Tibial nerve (tissue), 4 donors: ENCODE measurements around the gene ZC3H7B. TPM values are rescaled to one million over a fixed set of nuclear protein-coding genes. Genes with fewer than 3 reads are reported as not detected.

Source experiments
- DNase-seq, 2 donors: peaks; one replicate each; pipeline ENCODE4 v3.0.0-alpha.2; 2019; ENCODE audit warnings: low spot score in 2 of 2
- H3K27ac ChIP-seq, 4 donors: fragments of 200-600 bp; sonication (generic) in 3 of 4; one replicate each; pipeline ENCODE4 v1.5.1; 2017 to 2019; ENCODE audit warnings: mild to moderate bottlenecking in 1 of 4
- H3K27me3 ChIP-seq, 2 donors: fragments of 200-600 bp; sonication (generic) in 1 of 2; one replicate each; pipeline versions ENCODE4 v1.5.1 to v1.6.0; 2017 to 2019
- H3K36me3 ChIP-seq, 3 donors: fragments of 200-600 bp; sonication (generic); one replicate each; pipeline ENCODE4 v1.5.1; 2018 to 2019
- H3K4me1 ChIP-seq, 4 donors: fragments of 200-600 bp; sonication (generic) in 3 of 4; one replicate each; pipeline ENCODE4 v1.5.1; 2017 to 2019
- H3K4me3 ChIP-seq, 4 donors: fragments of 200-600 bp; sonication (generic) in 3 of 4; one replicate each; pipeline ENCODE4 v1.5.1; 2017 to 2019; ENCODE audit warnings: mild to moderate bottlenecking in 1 of 4, moderate library complexity in 1 of 4
- H3K9me3 ChIP-seq, 4 donors: fragments of 200-600 bp; sonication (generic) in 3 of 4; one replicate each; pipeline ENCODE4 v1.5.1; 2017 to 2019
- CTCF ChIP-seq, 5 experiments: fragments of 200-600 bp in 3 of 5; fragments of 450-650 bp in 2 of 5; sonication (generic) in 3 of 5; IDR thresholded peaks; one replicate each; pipeline ENCODE4 v1.5.1; 2016 to 2019; ENCODE audit warnings: antibody characterized with exemption in 5 of 5, mild to moderate bottlenecking in 3 of 5, moderate library complexity in 2 of 5
- EP300 ChIP-seq, 2 donors: sonication (generic); formaldehyde crosslinking; IDR thresholded peaks; one replicate each; pipeline ENCODE4 v1.6.1; 2017; ENCODE audit warnings: antibody characterized with exemption in 2 of 2, mild to moderate bottlenecking in 1 of 2
- POLR2A ChIP-seq, 2 donors: fragments of 450-650 bp; IDR thresholded peaks; one replicate each; pipeline ENCODE4 v1.6.1; 2017; ENCODE audit warnings: antibody characterized with exemption in 2 of 2, mild to moderate bottlenecking in 2 of 2, moderate library complexity in 2 of 2
- WGBS, 2 donors: methylation state at CpG; one replicate each; pipeline ENCODE4 v1.1.5; 2018; 5-methylcytosine and 5-hydroxymethylcytosine counted together
- total RNA-seq, 4 donors: library from RNA; depleted of rRNA; stranded (reverse); fragments of >200 nt; gene quantifications; one replicate each; pipeline ENCODE4 v1.1.0, GENCODE V29; 2016

The ZC3H7B gene
- total RNA-seq, 4 donors from 2014 or later = 45.0 to 74.9 (median 57.9) TPM

GRCh38 chr22:41327124-41327523 lies 25.8 kb downstream of the ZC3H7B start:
- WGBS, 2 donors = 72 to 77% methylated on average over 15 to 16 of the region's 16 CpGs
- Histone ChIP-seq H3K9me3 (no peaks in the 10 kb centered on the region), H3K4me1 (no peaks in the 10 kb centered on the region), H3K4me3 (no peak overlapping the region), H3K27me3 (no peaks in the 10 kb centered on the region), H3K27ac (no peak overlapping the region), H3K36me3 (peaks cover 0 to 100% (median 23%) of the 10 kb centered on the region in 3 donors)
- no peak for TF ChIP-seq CTCF (IDR thresholded peaks at IDR 0.05)
- no peak for TF ChIP-seq EP300 (IDR thresholded peaks at IDR 0.05)
- TF ChIP-seq POLR2A (IDR thresholded peaks at IDR 0.05) = no peak
- no peak for DNase-seq

- Histone ChIP-seq H3K36me3 (peaks cover 0 to 99% (median 19%) of the 10 kb centered on the region in 3 donors), H3K4me1 (no peaks in the 10 kb centered on the region), H3K27ac (no peak overlapping the region), H3K9me3 (no peaks in the 10 kb centered on the region), H3K27me3 (no peaks in the 10 kb centered on the region), H3K4me3 (no peak overlapping the region)
- TF ChIP-seq POLR2A (IDR thresholded peaks at IDR 0.05) (no peak), EP300 (IDR thresholded peaks at IDR 0.05) (no peak), CTCF (IDR thresholded peaks at IDR 0.05) (no peak)
- DNase-seq = no peak
- 92 to 95% methylated on average over 7 of the region's 7 CpGs for WGBS, 2 donors
Measured at GRCh38 chr22:41330169-41330568, 28.8 kb downstream of the ZC3H7B start.

GRCh38 chr22:41332217-41332939 lies 31.1 kb downstream of the ZC3H7B start:
- Histone ChIP-seq H3K9me3 (no peaks in the 10 kb centered on the region), H3K4me3 (no peak overlapping the region), H3K36me3 (peaks cover 0 to 99% (median 11%) of the 10 kb centered on the region in 3 donors), H3K4me1 (no peaks in the 10 kb centered on the region), H3K27ac (no peak overlapping the region), H3K27me3 (no peaks in the 10 kb centered on the region)
- no peak for DNase-seq
- no peak for TF ChIP-seq CTCF (IDR thresholded peaks at IDR 0.05)
- no peak for TF ChIP-seq EP300 (IDR thresholded peaks at IDR 0.05)
- 88 to 89% methylated on average over 8 to 15 of the region's 15 CpGs for WGBS, 2 donors

- Histone ChIP-seq H3K4me1 (no peaks in the 10 kb centered on the region), H3K27ac (no peak overlapping the region), H3K4me3 (no peak overlapping the region), H3K36me3 (peaks cover 0 to 97% (median 7%) of the 10 kb centered on the region in 3 donors), H3K27me3 (no peaks in the 10 kb centered on the region), H3K9me3 (no peaks in the 10 kb centered on the region)
- no peak for TF ChIP-seq POLR2A (IDR thresholded peaks at IDR 0.05)
- TF ChIP-seq EP300 (IDR thresholded peaks at IDR 0.05) = no peak
- TF ChIP-seq CTCF (IDR thresholded peaks at IDR 0.05) = no peak
- WGBS, 2 donors = 95 to 100% methylated on average over 3 of the region's 3 CpGs
- no peak for DNase-seq
Measured at GRCh38 chr22:41333806-41334205, 32.5 kb downstream of the ZC3H7B start.

GRCh38 chr22:41334215-41334614 lies 32.9 kb downstream of the ZC3H7B start:
- Histone ChIP-seq H3K4me3 (no peak overlapping the region), H3K9me3 (no peaks in the 10 kb centered on the region), H3K27ac (no peak overlapping the region), H3K36me3 (peaks cover 0 to 97% (median 7%) of the 10 kb centered on the region in 3 donors), H3K27me3 (no peaks in the 10 kb centered on the region), H3K4me1 (no peaks in the 10 kb centered on the region)
- TF ChIP-seq POLR2A (IDR thresholded peaks at IDR 0.05) (no peak), CTCF (IDR thresholded peaks at IDR 0.05) (no peak), EP300 (IDR thresholded peaks at IDR 0.05) (no peak)
- no peak for DNase-seq
- WGBS, 2 donors = 83% methylated on average over 3 of the region's 3 CpGs
